Panc1 (cell line): ENCODE measurements around the gene ATP6V0D1.

ENCODE experiments used
- POLR2AphosphoS5 ChIP-seq: IDR thresholded peaks from 2 replicates; pipeline ENCODE4 v1.6.1; 2012; ENCODE audit warnings: mild to moderate bottlenecking, low read depth, low read length, moderate library complexity
- SIN3A ChIP-seq: IDR thresholded peaks from 2 replicates; pipeline ENCODE4 v1.6.1; 2012; ENCODE audit warnings: low read depth, mild to moderate bottlenecking, low read length, moderate library complexity, borderline replicate concordance; ENCODE audit not compliant: insufficient read depth
- TCF7L2 ChIP-seq: IDR thresholded peaks from 2 replicates; pipeline ENCODE4 v1.6.1; 2011; ENCODE audit warnings: mild to moderate bottlenecking, low read depth, low read length, inconsistent platforms
- TF ChIP-seq, protein P1 (sequence below): fragments of 450-650 bp; IDR thresholded peaks from 2 replicates; pipeline ENCODE4 v1.5.1; 2017; ENCODE audit warnings: mild to moderate bottlenecking

DNA sequence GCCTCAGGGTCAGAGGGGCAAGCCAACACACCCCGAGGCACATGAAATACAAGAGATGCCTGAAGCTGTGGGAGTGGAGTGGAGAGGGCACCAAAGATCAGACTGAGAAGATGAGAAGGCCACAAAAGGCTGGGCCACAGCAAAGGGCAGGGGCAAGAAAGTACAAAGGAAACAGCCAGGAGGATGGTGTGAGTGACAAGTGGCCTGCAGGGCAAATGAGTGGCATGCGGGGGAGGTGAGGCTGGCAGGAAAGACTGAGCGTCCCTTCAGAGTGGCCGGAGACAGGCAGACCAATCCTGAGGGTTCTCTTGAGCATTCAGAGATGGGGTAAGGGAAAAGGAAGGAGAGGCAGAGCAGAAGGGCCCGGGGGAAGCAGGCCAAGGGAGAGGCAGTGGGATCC is 26.9 kb downstream of the ATP6V0D1 start:
- TF ChIP-seq, protein P1, sequence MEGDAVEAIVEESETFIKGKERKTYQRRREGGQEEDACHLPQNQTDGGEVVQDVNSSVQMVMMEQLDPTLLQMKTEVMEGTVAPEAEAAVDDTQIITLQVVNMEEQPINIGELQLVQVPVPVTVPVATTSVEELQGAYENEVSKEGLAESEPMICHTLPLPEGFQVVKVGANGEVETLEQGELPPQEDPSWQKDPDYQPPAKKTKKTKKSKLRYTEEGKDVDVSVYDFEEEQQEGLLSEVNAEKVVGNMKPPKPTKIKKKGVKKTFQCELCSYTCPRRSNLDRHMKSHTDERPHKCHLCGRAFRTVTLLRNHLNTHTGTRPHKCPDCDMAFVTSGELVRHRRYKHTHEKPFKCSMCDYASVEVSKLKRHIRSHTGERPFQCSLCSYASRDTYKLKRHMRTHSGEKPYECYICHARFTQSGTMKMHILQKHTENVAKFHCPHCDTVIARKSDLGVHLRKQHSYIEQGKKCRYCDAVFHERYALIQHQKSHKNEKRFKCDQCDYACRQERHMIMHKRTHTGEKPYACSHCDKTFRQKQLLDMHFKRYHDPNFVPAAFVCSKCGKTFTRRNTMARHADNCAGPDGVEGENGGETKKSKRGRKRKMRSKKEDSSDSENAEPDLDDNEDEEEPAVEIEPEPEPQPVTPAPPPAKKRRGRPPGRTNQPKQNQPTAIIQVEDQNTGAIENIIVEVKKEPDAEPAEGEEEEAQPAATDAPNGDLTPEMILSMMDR: no peak
- TF ChIP-seq POLR2AphosphoS5 (no peak), SIN3A (no peak), TCF7L2 (no peak)
